CD4-positive, alpha-beta T cell treated with Interleukin-15 for 4 hours (primary cell): ENCODE data around the gene MACF1.

Source experiments
- DNase-seq: peaks from one replicate; pipeline ENCODE4 v3.0.0-alpha.2; 2020; ENCODE audit warnings: low spot score

The MACF1 gene

GRCh38 chr1:39310691-39311090 lies 106.2 kb downstream of the MACF1 start:
- DNase-seq = no peak

- no peak for DNase-seq
These were observed 112.6 kb downstream of the MACF1 start for GRCh38 chr1:39317111-39317510.

GRCh38 chr1:39317910-39318633 lies 113.6 kb downstream of the MACF1 start:
- DNase-seq = no peak

- DNase-seq = no peak
These were observed 117.5 kb downstream of the MACF1 start for GRCh38 chr1:39321979-39322378.

GRCh38 chr1:39322431-39322830 lies 117.9 kb downstream of the MACF1 start:
- DNase-seq = no peak

- no peak for DNase-seq
These were observed 120.4 kb downstream of the MACF1 start for GRCh38 chr1:39324888-39325287.

- no peak for DNase-seq
These were observed 122.3 kb downstream of the MACF1 start for GRCh38 chr1:39326836-39327235.

- DNase-seq = peak; percentile 21
These were observed 123.6 kb downstream of the MACF1 start for GRCh38 chr1:39328095-39328494.

GRCh38 chr1:39328586-39329121 lies 124.2 kb downstream of the MACF1 start:
- DNase-seq = no peak

GRCh38 chr1:39331647-39332046 lies 127.2 kb downstream of the MACF1 start:
- no peak for DNase-seq

GRCh38 chr1:39332291-39332690 lies 127.8 kb downstream of the MACF1 start:
- DNase-seq = no peak

- no peak for DNase-seq
These were observed 128.3 kb downstream of the MACF1 start for GRCh38 chr1:39332828-39333227.

- DNase-seq = no peak
These were observed 128.8 kb downstream of the MACF1 start for GRCh38 chr1:39333296-39333695.

GRCh38 chr1:39335216-39335615 lies 130.7 kb downstream of the MACF1 start:
- no peak for DNase-seq

GRCh38 chr1:39337067-39337466 lies 132.6 kb downstream of the MACF1 start:
- no peak for DNase-seq

GRCh38 chr1:39342776-39343175 lies 138.3 kb downstream of the MACF1 start:
- no peak for DNase-seq

GRCh38 chr1:39344394-39345154 lies 140.1 kb downstream of the MACF1 start:
- no peak for DNase-seq

GRCh38 chr1:39346872-39347271 lies 142.4 kb downstream of the MACF1 start:
- DNase-seq = no peak

GRCh38 chr1:39348278-39348677 lies 143.8 kb downstream of the MACF1 start:
- no peak for DNase-seq

GRCh38 chr1:39352881-39353280 lies 148.4 kb downstream of the MACF1 start:
- no peak for DNase-seq

- DNase-seq = no peak
These were observed 150.1 kb downstream of the MACF1 start for GRCh38 chr1:39354572-39354971.

- no peak for DNase-seq
These were observed 154.0 kb downstream of the MACF1 start for GRCh38 chr1:39358491-39358890.

GRCh38 chr1:39359028-39359570 lies 154.6 kb downstream of the MACF1 start:
- no peak for DNase-seq
